Stimulated activated CD8-positive, alpha-beta memory T cell treated with anti-CD3 and anti-CD28 coated beads, Interleukin-4, amount 100 ng/mL, for 24 hours (primary cell): ENCODE data around the gene GGACT.
A peak's percentile ranks its signal among the peaks of the same experiment; 100 is the strongest.
"Not testable (repeated sequence)": the region's sequence is repeated elsewhere in the genome, so short reads cannot be mapped to it uniquely, and the experiment has no call there.

Experiments
- DNase-seq: peaks from one replicate; pipeline ENCODE4 v3.0.0-alpha.2; 2020; ENCODE audit warnings: low read depth

GGACT gene

GRCh38 chr13:100588331-100589177, at the start of gene GGACT:
Gene GGACT (minus strand): TSS chr13:100588789. CDS start chr13:100532591, 56,198 bp downstream.
- peak; percentile 75 for DNase-seq

- no peak for DNase-seq
Measured at GRCh38 chr13:100637796-100638195, 49.2 kb upstream of the GGACT start.

- no peak for DNase-seq
Measured at GRCh38 chr13:100637380-100637779, 48.8 kb upstream of the GGACT start.

- DNase-seq = no peak
Measured at GRCh38 chr13:100636441-100636840, 47.9 kb upstream of the GGACT start.

GRCh38 chr13:100636004-100636403, 47.4 kb upstream of the GGACT start:
- DNase-seq = no peak

- DNase-seq = no peak
Measured at GRCh38 chr13:100634696-100635095, 46.1 kb upstream of the GGACT start.

- no peak for DNase-seq
Measured at GRCh38 chr13:100633461-100633860, 44.9 kb upstream of the GGACT start.

- no peak for DNase-seq
Measured at GRCh38 chr13:100630555-100630954, 42.0 kb upstream of the GGACT start.

GRCh38 chr13:100627120-100627519, 38.5 kb upstream of the GGACT start:
- no peak for DNase-seq

GRCh38 chr13:100625447-100625846, 36.9 kb upstream of the GGACT start:
- no peak for DNase-seq

GRCh38 chr13:100620792-100621191, 32.2 kb upstream of the GGACT start:
- no peak for DNase-seq

- DNase-seq = no peak
Measured at GRCh38 chr13:100619940-100620339, 31.4 kb upstream of the GGACT start.

- not testable (repeated sequence) for DNase-seq
Measured at GRCh38 chr13:100618897-100619296, 30.3 kb upstream of the GGACT start.

- DNase-seq = no peak
Measured at GRCh38 chr13:100613031-100613430, 24.4 kb upstream of the GGACT start.

GRCh38 chr13:100611678-100612492, 23.3 kb upstream of the GGACT start:
- no peak for DNase-seq

GRCh38 chr13:100610391-100611347, 22.1 kb upstream of the GGACT start:
- DNase-seq = no peak

- no peak for DNase-seq
Measured at GRCh38 chr13:100608906-100609305, 20.3 kb upstream of the GGACT start.

GRCh38 chr13:100608489-100608888, 19.9 kb upstream of the GGACT start:
- DNase-seq = no peak

GRCh38 chr13:100604918-100605710, 16.5 kb upstream of the GGACT start:
- DNase-seq = no peak

- DNase-seq = no peak
Measured at GRCh38 chr13:100602493-100603111, 14.0 kb upstream of the GGACT start.

GRCh38 chr13:100601716-100602115, 13.1 kb upstream of the GGACT start:
- no peak for DNase-seq
